K562 (cell line): ENCODE data around the gene CASKIN1. TPM values are rescaled to one million over a fixed set of nuclear protein-coding genes. Genes with fewer than 3 reads are reported as not detected.

Experiments used
- CEBPZ ChIP-seq: fragments of 150-350 bp; IDR thresholded peaks from 2 replicates; pipeline ENCODE4 v1.6.1; 2014; ENCODE audit warnings: low read depth, mild to moderate bottlenecking, low read length, borderline replicate concordance
- LARP7 ChIP-seq: fragments of 450-650 bp; IDR thresholded peaks from 2 replicates; pipeline ENCODE4 v1.6.1; 2016
- TAF15 ChIP-seq: fragments of 200-400 bp; formaldehyde crosslinking; IDR thresholded peaks from 2 replicates; pipeline ENCODE4 v1.6.1; 2017; ENCODE audit warnings: mild to moderate bottlenecking, low read depth, low read length, moderate library complexity
- ZSCAN32 ChIP-seq: fragments of 450-650 bp; formaldehyde crosslinking; IDR thresholded peaks from 2 replicates; pipeline ENCODE4 v1.4.0; 2020; ENCODE audit warnings: mild to moderate bottlenecking, moderate library complexity
- polyA plus RNA-seq, 8 experiments: library from polyadenylated mRNA; depleted of rRNA in 4 of 8; stranded (reverse) in 5 of 8; unstranded in 3 of 8; fragments of >200 nt; fragmentation: Nextera tagmentation in 2 of 8; fragmentation: Illumina TruSeq in 1 of 8; extraction: Ambion mirVana in 2 of 8; extraction: Trizol in 1 of 8; gene quantifications; 2 replicates each; pipeline versions ENCODE4 v1.2.1 to v1.2.3, GENCODE V29; 2011 to 2014; ENCODE audit warnings: inconsistent platforms in 1 of 8, missing spikeins in 1 of 8
- total RNA-seq, 7 experiments: library from RNA; depleted of rRNA in 6 of 7; stranded (reverse); fragments of >200 nt in 6 of 7; fragmentation: Illumina TruSeq in 2 of 7; extraction: Trizol in 2 of 7; gene quantifications; 2 replicates each; pipeline versions ENCODE4 v1.2.1 to v1.2.3, GENCODE V29; 2011 to 2021; ENCODE audit warnings: low replicate concordance in 1 of 7
- TF ChIP-seq, protein P1 (sequence below): sonication (generic); formaldehyde crosslinking; IDR thresholded peaks from 2 replicates; pipeline ENCODE4 v1.8.0; 2022; ENCODE audit warnings: mild to moderate bottlenecking, missing genetic modification reagents
- TF ChIP-seq, protein P2 (sequence below): conservative IDR thresholded peaks from 2 replicates; pipeline ENCODE4 v1.6.1; 2011; ENCODE audit warnings: low read depth, mild to moderate bottlenecking, low read length; ENCODE audit not compliant: control insufficient read depth
- TF ChIP-seq, protein P3 (sequence below), 2 experiments: fragments of 450-650 bp in 1 of 2; IDR thresholded peaks; 2 replicates each; pipeline ENCODE4 v1.6.1; 2011 to 2017; ENCODE audit warnings: low read depth in 2 of 2, antibody characterized with exemption in 1 of 2, borderline replicate concordance in 1 of 2, low read length in 1 of 2, mild to moderate bottlenecking in 1 of 2, mixed read lengths in 1 of 2; ENCODE audit not compliant: control insufficient read depth in 1 of 2

The CASKIN1 gene
- total and polyA plus RNA-seq, 9 of the 15 experiments (the other 6 are each of a cell fraction or from before 2014, with no cell fraction given), result 0.15 to 4.5 (median 1.5) TPM; not detected in 2

DNA sequence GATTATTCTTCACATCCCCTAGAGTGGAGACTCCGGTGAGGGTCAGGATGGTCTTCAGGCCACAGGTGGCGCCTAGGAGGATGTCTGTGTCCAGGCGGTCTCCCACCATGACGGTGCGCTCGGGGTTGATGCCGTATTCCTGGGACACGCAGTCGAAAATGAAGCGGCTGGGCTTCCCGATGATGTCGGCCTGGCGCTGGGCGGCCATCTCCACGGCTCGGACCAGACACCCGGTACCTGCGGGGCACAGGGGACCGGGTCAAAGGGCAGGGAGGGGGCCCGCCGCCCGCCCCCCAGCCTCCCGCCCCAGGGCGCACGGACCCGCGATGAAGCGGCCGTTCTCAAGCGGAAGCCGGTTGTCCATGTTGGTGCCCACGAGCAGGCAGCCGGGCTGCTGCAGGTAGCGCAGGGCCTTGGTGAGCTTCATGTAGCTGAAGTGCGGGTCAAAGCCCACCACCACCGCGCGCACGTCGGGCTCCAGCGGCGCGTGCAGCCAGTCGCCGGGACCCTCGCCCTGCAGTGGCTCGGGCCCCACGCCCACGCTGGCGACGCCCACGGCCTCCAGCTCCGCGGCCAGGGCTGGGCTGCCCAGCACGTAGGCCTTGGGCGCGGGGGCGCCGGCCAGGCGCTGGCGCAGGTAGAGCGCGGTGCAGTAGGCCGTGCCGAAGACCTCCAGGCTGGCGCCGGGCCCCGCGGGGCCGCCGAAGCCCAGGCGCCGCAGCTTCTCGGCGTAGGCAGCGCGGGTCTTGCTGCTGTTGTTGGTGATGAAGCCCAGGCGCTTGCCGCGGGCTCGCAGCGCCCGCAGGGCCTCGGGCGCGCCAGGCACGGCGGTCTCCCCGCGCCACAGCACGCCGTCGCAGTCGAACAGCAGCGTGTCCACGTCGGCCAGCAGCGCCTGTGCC is 17.7 kb upstream of the CASKIN1 start (continued):
- TF ChIP-seq, protein P1, sequence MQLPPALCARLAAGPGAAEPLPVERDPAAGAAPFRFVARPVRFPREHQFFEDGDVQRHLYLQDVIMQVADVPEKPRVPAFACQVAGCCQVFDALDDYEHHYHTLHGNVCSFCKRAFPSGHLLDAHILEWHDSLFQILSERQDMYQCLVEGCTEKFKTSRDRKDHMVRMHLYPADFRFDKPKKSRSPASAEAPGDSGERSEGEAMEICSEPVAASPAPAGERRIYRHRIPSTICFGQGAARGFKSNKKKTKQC (CRISPR knock-in tag), result 0 out of 2 replicates have a peak, but pooled peaks have one; percentile 65
- TF ChIP-seq LARP7, result no peak
- TF ChIP-seq, protein P2, sequence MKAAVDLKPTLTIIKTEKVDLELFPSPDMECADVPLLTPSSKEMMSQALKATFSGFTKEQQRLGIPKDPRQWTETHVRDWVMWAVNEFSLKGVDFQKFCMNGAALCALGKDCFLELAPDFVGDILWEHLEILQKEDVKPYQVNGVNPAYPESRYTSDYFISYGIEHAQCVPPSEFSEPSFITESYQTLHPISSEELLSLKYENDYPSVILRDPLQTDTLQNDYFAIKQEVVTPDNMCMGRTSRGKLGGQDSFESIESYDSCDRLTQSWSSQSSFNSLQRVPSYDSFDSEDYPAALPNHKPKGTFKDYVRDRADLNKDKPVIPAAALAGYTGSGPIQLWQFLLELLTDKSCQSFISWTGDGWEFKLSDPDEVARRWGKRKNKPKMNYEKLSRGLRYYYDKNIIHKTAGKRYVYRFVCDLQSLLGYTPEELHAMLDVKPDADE, result no peak
- no peak for TF ChIP-seq TAF15
- TF ChIP-seq, protein P3, sequence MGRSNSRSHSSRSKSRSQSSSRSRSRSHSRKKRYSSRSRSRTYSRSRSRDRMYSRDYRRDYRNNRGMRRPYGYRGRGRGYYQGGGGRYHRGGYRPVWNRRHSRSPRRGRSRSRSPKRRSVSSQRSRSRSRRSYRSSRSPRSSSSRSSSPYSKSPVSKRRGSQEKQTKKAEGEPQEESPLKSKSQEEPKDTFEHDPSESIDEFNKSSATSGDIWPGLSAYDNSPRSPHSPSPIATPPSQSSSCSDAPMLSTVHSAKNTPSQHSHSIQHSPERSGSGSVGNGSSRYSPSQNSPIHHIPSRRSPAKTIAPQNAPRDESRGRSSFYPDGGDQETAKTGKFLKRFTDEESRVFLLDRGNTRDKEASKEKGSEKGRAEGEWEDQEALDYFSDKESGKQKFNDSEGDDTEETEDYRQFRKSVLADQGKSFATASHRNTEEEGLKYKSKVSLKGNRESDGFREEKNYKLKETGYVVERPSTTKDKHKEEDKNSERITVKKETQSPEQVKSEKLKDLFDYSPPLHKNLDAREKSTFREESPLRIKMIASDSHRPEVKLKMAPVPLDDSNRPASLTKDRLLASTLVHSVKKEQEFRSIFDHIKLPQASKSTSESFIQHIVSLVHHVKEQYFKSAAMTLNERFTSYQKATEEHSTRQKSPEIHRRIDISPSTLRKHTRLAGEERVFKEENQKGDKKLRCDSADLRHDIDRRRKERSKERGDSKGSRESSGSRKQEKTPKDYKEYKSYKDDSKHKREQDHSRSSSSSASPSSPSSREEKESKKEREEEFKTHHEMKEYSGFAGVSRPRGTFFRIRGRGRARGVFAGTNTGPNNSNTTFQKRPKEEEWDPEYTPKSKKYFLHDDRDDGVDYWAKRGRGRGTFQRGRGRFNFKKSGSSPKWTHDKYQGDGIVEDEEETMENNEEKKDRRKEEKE (IDR thresholded peaks at IDR 0.05; ENCODE audit: borderline replicate concordance in 1 of 2, control insufficient read depth in 1 of 2, low read depth in 2 of 2, low read length in 1 of 2), result no peak
- no peak for TF ChIP-seq CEBPZ
- TF ChIP-seq ZSCAN32 (CRISPR knock-in tag), result no peak
